KMS-11 (cell line): ENCODE data around the gene PRR20G.

Source experiments
- H2AFZ ChIP-seq: fragments of 200-600 bp; sonication (generic); 2 replicates; pipeline ENCODE4 v1.6.1; 2016; ENCODE audit warnings: antibody characterized with exemption, mixed run types, low read depth
- H3K27ac ChIP-seq: fragments of 200-600 bp; sonication (generic); 2 replicates; pipeline ENCODE4 v1.6.1; 2016; ENCODE audit warnings: mild to moderate bottlenecking, mixed run types
- H3K27me3 ChIP-seq: fragments of 200-600 bp; sonication (generic); 2 replicates; pipeline ENCODE4 v1.6.1; 2017; ENCODE audit warnings: mild to moderate bottlenecking, low read depth, mixed run types, moderate library complexity; ENCODE audit not compliant: insufficient read depth
- H3K36me3 ChIP-seq: fragments of 200-600 bp; sonication (generic); 2 replicates; pipeline ENCODE4 v1.6.1; 2017; ENCODE audit warnings: mild to moderate bottlenecking, mixed run types; ENCODE audit not compliant: insufficient read depth
- H3K4me1 ChIP-seq: fragments of 200-600 bp; sonication (generic); 2 replicates; pipeline ENCODE4 v1.6.1; 2016; ENCODE audit warnings: mild to moderate bottlenecking, low read depth, mixed run types; ENCODE audit not compliant: poor library complexity, severe bottlenecking
- H3K4me2 ChIP-seq: fragments of 200-600 bp; sonication (generic); 2 replicates; pipeline ENCODE4 v1.7.0; 2016; ENCODE audit warnings: mild to moderate bottlenecking, mixed run types
- H3K4me3 ChIP-seq: fragments of 200-600 bp; sonication (generic); IDR thresholded peaks from 2 replicates; pipeline ENCODE4 v1.6.1; 2017; ENCODE audit warnings: low read depth, low read length, mixed read lengths; ENCODE audit not compliant: insufficient read depth
- H3K79me2 ChIP-seq: fragments of 200-600 bp; sonication (generic); 2 replicates; pipeline ENCODE4 v1.6.1; 2016; ENCODE audit warnings: low read depth, mixed run types; ENCODE audit not compliant: insufficient read depth
- H3K9ac ChIP-seq: fragments of 200-600 bp; sonication (generic); 2 replicates; pipeline ENCODE4 v1.6.1; 2016; ENCODE audit warnings: mild to moderate bottlenecking, mixed run types
- H4K20me1 ChIP-seq: fragments of 200-600 bp; sonication (generic); 2 replicates; pipeline ENCODE4 v1.6.1; 2016; ENCODE audit warnings: mild to moderate bottlenecking, mixed run types; ENCODE audit not compliant: insufficient read depth
- TF ChIP-seq, protein P1 (sequence below): fragments of 200-600 bp; sonication (generic); conservative IDR thresholded peaks from 2 replicates; pipeline ENCODE4 v1.6.1; 2017; ENCODE audit warnings: low read depth, mild to moderate bottlenecking, antibody characterized with exemption, low read length, moderate library complexity, mixed read lengths

The PRR20G gene

DNA sequence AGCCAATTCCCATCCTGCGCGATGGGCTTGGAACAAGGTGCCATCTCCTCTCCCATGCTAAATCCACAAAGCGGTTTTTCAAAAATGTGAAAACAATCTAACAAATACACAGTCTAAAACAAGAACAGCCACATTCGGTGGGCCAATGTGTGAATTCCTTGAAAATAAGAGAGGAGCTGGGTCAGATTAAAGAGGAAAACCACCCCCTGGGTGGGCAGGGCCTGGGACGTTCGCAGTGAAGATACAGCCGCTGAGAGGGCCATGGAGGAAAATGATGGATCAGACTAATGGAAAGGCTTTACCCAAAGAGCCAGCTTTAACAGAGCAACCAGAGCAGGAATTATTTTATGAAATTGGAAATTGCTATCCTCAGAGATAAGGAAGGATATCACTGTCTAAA, 27.4 kb downstream of the PRR20G start:
- Histone ChIP-seq H4K20me1 (no peaks in the 10 kb centered on the region), H2AFZ (no peak overlapping the region), H3K27me3 (no peaks in the 10 kb centered on the region), H3K4me1 (no peaks in the 10 kb centered on the region), H3K4me2 (no peak overlapping the region), H3K79me2 (no peaks in the 10 kb centered on the region), H3K4me3 (no peak overlapping the region), H3K9ac (no peak overlapping the region), H3K36me3 (no peaks in the 10 kb centered on the region), H3K27ac (no peak overlapping the region)
- TF ChIP-seq, protein P1, sequence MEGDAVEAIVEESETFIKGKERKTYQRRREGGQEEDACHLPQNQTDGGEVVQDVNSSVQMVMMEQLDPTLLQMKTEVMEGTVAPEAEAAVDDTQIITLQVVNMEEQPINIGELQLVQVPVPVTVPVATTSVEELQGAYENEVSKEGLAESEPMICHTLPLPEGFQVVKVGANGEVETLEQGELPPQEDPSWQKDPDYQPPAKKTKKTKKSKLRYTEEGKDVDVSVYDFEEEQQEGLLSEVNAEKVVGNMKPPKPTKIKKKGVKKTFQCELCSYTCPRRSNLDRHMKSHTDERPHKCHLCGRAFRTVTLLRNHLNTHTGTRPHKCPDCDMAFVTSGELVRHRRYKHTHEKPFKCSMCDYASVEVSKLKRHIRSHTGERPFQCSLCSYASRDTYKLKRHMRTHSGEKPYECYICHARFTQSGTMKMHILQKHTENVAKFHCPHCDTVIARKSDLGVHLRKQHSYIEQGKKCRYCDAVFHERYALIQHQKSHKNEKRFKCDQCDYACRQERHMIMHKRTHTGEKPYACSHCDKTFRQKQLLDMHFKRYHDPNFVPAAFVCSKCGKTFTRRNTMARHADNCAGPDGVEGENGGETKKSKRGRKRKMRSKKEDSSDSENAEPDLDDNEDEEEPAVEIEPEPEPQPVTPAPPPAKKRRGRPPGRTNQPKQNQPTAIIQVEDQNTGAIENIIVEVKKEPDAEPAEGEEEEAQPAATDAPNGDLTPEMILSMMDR, result no peak

- Histone ChIP-seq H3K4me2 (no peak overlapping the region), H3K27ac (no peak overlapping the region), H3K4me3 (no peak overlapping the region), H3K79me2 (no peaks in the 10 kb centered on the region), H3K4me1 (no peaks in the 10 kb centered on the region), H4K20me1 (no peaks in the 10 kb centered on the region), H3K9ac (no peak overlapping the region), H3K27me3 (no peaks in the 10 kb centered on the region), H2AFZ (no peak overlapping the region), H3K36me3 (no peaks in the 10 kb centered on the region)
- TF ChIP-seq, protein P1, result no peak
These were observed 28.0 kb downstream of the PRR20G start for GRCh38 chr3:127259882-127260281.

DNA sequence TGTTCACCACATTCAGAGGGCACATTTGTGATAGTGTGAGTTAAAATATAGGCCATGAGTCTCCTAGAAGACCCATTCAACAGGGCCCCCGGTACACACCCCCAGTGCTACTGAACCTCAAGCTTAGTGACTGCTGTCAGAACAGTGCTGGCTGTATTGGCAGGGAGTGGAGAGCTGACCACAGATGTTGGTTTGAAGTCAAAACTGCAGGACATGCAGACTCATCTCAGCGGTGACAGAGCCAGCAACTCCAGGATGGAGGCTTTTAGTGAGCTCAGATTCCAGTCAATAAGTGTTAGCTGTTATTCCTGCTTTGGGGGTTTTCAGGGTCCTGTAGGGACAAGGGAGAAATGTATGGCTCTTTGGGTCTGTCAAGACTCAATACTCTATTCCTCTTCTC, 29.1 kb downstream of the PRR20G start:
- Histone ChIP-seq H3K79me2 (no peaks in the 10 kb centered on the region), H4K20me1 (no peaks in the 10 kb centered on the region), H3K27me3 (no peaks in the 10 kb centered on the region), H3K4me3 (no peak overlapping the region), H2AFZ (no peak overlapping the region), H3K4me1 (no peaks in the 10 kb centered on the region), H3K27ac (no peak overlapping the region), H3K4me2 (no peak overlapping the region), H3K36me3 (no peaks in the 10 kb centered on the region), H3K9ac (no peak overlapping the region)
- TF ChIP-seq, protein P1, result no peak

- Histone ChIP-seq H3K4me3 (no peak overlapping the region), H3K27me3 (no peaks in the 10 kb centered on the region), H3K36me3 (no peaks in the 10 kb centered on the region), H3K9ac (no peak overlapping the region), H3K27ac (no peak overlapping the region), H4K20me1 (no peaks in the 10 kb centered on the region), H3K4me2 (no peak overlapping the region), H3K79me2 (no peaks in the 10 kb centered on the region), H3K4me1 (no peaks in the 10 kb centered on the region), H2AFZ (no peak overlapping the region)
- TF ChIP-seq, protein P1, result no peak
These were observed 30.5 kb downstream of the PRR20G start for GRCh38 chr3:127257351-127257750.
